ENCODE results near the gene RBM24.

DNA sequence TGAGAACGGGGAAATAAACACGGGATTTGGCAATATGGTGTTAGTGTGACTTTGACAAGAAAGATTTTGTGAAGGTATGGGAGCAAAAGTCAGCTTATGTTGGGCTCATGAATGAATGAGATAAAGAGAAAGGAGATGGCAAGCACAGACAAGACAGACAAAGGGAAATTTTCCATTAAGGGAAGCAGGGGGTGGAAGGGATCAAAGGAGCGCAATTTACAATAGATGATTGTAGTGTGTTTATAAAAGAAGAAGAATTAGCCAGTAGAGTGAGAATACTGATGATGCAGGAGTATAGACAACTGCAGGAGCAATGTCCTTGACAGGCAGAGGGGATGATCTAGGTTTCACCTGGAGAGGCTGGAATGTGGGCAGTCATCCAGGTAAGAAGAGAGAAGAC is 34.1 kb downstream of the RBM24 start:
- TF ChIP-seq CTCF (IDR thresholded peaks at IDR 0.05; ENCODE audit: borderline replicate concordance, extremely low read depth, low read length, poor library complexity, severe bottlenecking) (no peak), EZH2 (IDR thresholded peaks at IDR 0.05; ENCODE audit: borderline replicate concordance, low read depth, low read length, severe bottlenecking) (no peak)
